ENCODE data around the gene AFAP1L1. TPM values are rescaled to one million over a fixed set of nuclear protein-coding genes. Genes with fewer than 3 reads are reported as not detected.

AFAP1L1 gene
- total and polyA plus RNA-seq, 12 donors: 30.3 to 61.6 (median 43.5) TPM

GRCh38 chr5:149265068-149265465 lies 6.6 kb upstream of the AFAP1L1 start:
- DNase-seq (no peak), ATAC-seq (no peak)
- no peak overlapping the region for H3K27ac ChIP-seq
- 84 to 86% methylated on average over 7 of the region's 7 CpGs for WGBS, 2 donors
- H3K9me3 ChIP-seq: peaks cover 0 to 16% (median 12%) of the 10 kb centered on the region in 11 donors
- H3K4me3 ChIP-seq: no peak overlapping the region
- H3K4me1 ChIP-seq: peaks cover 0 to 34% (median 8%) of the 10 kb centered on the region in 9 donors
- no peaks in the 10 kb centered on the region for H3K36me3 ChIP-seq
- H3K27me3 ChIP-seq: peaks cover 0 to 8% (median 0%) of the 10 kb centered on the region in 7 donors
- TF ChIP-seq, protein P1, sequence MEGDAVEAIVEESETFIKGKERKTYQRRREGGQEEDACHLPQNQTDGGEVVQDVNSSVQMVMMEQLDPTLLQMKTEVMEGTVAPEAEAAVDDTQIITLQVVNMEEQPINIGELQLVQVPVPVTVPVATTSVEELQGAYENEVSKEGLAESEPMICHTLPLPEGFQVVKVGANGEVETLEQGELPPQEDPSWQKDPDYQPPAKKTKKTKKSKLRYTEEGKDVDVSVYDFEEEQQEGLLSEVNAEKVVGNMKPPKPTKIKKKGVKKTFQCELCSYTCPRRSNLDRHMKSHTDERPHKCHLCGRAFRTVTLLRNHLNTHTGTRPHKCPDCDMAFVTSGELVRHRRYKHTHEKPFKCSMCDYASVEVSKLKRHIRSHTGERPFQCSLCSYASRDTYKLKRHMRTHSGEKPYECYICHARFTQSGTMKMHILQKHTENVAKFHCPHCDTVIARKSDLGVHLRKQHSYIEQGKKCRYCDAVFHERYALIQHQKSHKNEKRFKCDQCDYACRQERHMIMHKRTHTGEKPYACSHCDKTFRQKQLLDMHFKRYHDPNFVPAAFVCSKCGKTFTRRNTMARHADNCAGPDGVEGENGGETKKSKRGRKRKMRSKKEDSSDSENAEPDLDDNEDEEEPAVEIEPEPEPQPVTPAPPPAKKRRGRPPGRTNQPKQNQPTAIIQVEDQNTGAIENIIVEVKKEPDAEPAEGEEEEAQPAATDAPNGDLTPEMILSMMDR (IDR thresholded peaks at IDR 0.05): no peak
- intact Hi-C loops (cut with DNase I): loop anchor here in 9 of 10 donors (1.0 to 10.0 kb wide), 8 partner anchors 100 to 302 kb away; no protein-coding TSS in a partner anchor

DNA sequence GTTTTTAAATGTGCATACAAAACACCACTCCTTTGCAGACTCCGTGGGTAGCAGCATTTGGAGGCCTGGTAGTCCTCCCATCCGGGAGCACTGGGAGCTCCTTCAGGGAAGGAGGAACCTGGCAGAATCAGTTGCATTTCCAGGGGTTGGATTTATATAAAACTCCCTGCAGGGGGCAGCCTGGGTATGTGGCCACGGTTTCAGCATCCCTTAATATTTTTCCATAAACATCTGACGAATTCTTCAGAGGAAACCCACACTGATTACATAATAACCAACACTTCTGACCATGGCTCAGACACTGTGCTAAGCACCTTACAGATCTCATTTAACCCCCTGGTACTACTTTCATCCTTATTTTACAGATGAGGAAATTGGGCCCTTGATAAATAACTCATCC lies 6.1 kb upstream of the AFAP1L1 start:
- H3K9me3 ChIP-seq: peaks cover 0 to 16% (median 12%) of the 10 kb centered on the region in 11 donors
- peak in 7 of 8 donors; percentile 27 to 65 (median 50) for ATAC-seq
- H3K27me3 ChIP-seq: peaks cover 0 to 13% (median 0%) of the 10 kb centered on the region in 7 donors
- H3K27ac ChIP-seq: no peak overlapping the region
- DNase-seq: peak in 1 of 2 donors; percentile 60
- intact Hi-C loops (cut with DNase I): loop anchor here in 9 of 10 donors (1.0 to 10.0 kb wide), 8 partner anchors 99 to 302 kb away; no protein-coding TSS in a partner anchor
- TF ChIP-seq, protein P1 (IDR thresholded peaks at IDR 0.05): peak; percentile 18 to 77 (median 66)
- H3K36me3 ChIP-seq: no peaks in the 10 kb centered on the region
- 12 to 21% methylated on average over 4 of the region's 4 CpGs for WGBS, 2 donors
- H3K4me3 ChIP-seq: no peak overlapping the region
- peaks cover 0 to 37% (median 8%) of the 10 kb centered on the region in 9 donors for H3K4me1 ChIP-seq

DNA sequence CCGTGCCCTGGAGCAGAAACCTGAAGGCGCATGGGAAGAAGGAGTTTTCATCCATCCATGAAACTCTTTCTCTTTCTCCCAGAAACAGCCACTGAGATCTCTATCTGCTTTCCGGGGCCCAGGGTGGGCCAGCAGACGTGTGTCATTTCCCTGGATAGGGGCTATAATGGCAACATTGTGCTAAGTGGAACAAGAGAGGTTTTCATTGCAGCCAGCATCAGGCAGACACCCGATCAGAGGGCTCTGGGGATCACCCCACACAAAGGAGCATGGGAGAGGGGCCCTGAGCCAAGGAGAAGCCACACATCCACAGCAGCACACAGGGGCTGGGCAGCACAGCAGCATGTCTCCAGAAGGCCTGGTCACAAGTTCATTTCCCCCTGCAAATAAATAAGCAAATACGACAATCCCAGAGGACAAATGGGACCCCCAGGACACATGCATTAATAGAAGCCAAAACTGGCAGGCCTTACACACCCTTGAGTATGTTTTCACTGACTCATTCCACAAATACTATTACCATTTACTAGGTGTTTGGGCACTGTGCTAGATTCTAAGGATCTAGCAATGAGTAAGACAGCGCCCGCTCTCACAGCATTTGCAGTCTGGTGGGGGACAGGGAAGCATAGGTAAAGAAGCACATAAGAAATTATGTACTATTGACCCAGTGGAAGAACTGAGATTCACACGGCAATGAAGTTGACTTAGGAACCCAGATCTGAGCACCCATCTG lies 4.3 kb upstream of the AFAP1L1 start:
- 78 to 84% methylated on average over 9 of the region's 9 CpGs for WGBS, 2 donors
- Histone ChIP-seq H3K4me3 (no peak overlapping the region), H3K9me3 (peaks cover 0 to 16% (median 12%) of the 10 kb centered on the region in 11 donors), H3K27me3 (peaks cover 0 to 29% (median 0%) of the 10 kb centered on the region in 7 donors), H3K4me1 (peaks cover 0 to 46% (median 11%) of the 10 kb centered on the region in 9 donors), H3K27ac (peak overlapping the region in 7 of 10 donors; percentile 2 to 97 (median 28)), H3K36me3 (no peaks in the 10 kb centered on the region)
- TF ChIP-seq, protein P1 (IDR thresholded peaks at IDR 0.05): no peak
- intact Hi-C loops (cut with DNase I): loop anchor here in 8 of 10 donors (2.0 to 10.0 kb wide), 7 partner anchors 97 to 300 kb away; no protein-coding TSS in a partner anchor
- no peak for DNase-seq
- no peak for ATAC-seq

GRCh38 chr5:149268928-149269557 lies 2.6 kb upstream of the AFAP1L1 start:
- Histone ChIP-seq H3K4me1 (peaks cover 0 to 62% (median 23%) of the 10 kb centered on the region in 9 donors), H3K36me3 (peaks cover 0 to 3% (median 0%) of the 10 kb centered on the region in 9 donors), H3K27me3 (peaks cover 0 to 39% (median 0%) of the 10 kb centered on the region in 7 donors), H3K27ac (peak overlapping the region in 4 of 10 donors; percentile 2 to 97 (median 36)), H3K4me3 (no peak overlapping the region), H3K9me3 (peaks cover 0 to 16% (median 12%) of the 10 kb centered on the region in 11 donors)
- TF ChIP-seq, protein P1 (IDR thresholded peaks at IDR 0.05): peak; percentile 65 to 83 (median 77)
- WGBS, 2 donors: 65 to 69% methylated on average over 6 of the region's 6 CpGs
- DNase-seq (no peak), ATAC-seq (no peak)
- intact Hi-C loops (cut with DNase I): loop anchor here in 7 of 10 donors (2.0 to 10.0 kb wide), 7 partner anchors 96 to 298 kb away; no protein-coding TSS in a partner anchor
